HepG2 (cell line): ENCODE measurements around the gene ZBP1. TPM values are rescaled to one million over a fixed set of nuclear protein-coding genes. Genes with fewer than 3 reads are reported as not detected.

Experiments used
- ATAC-seq: fragments of 200-7000 bp; cut with Tn5 transposase; 3 replicates; pipeline ENCODE4 v1.9.1; 2020; ENCODE audit warnings: mild to moderate bottlenecking, moderate library complexity
- BruUV-seq: library from RNA; stranded (reverse); fragments of 400-500 nt; replicated peaks from 2 replicates; lab custom pipeline; 2021; lab: Mats Ljungman, UMichigan
- CTCF ChIA-PET: fragments of 300-600 bp; formaldehyde crosslinking; extraction: SDS; loops from one replicate; lab custom pipeline; 2021; ENCODE audit warnings: low total read pairs, inconsistent platforms, low intra/inter-chr PET ratio; lab: Yijun Ruan, JAX
- POLR2A ChIA-PET: fragments of 350-600 bp; sonication (Branson Sonifier 250); formaldehyde crosslinking; loops from one replicate; lab custom pipeline; 2020; ENCODE audit warnings: antibody characterized with exemption, inconsistent platforms; lab: Yijun Ruan, JAX
- DNase-seq: peaks from one replicate; pipeline ENCODE4 v3.0.0-alpha.2; 2015; ENCODE audit warnings: low spot score
- FAIRE-seq: peaks from 3 replicates; lab custom pipeline; 2011; peaks lifted over from hg19 to GRCh38; lab: Jason Lieb, UNC
- H2AFZ ChIP-seq: one replicate; pipeline ENCODE4 v1.6.1; 2011; ENCODE audit warnings: low read length, inconsistent platforms
- H3K27ac ChIP-seq: fragments of 300-600 bp; 3 replicates; pipeline ENCODE4 v1.8.0; 2011; ENCODE audit warnings: mixed run types, mild to moderate bottlenecking, mixed read lengths, low read length, inconsistent platforms; ENCODE audit not compliant: insufficient read depth; ENCODE audit errors: extremely low read length
- H3K27me3 ChIP-seq, 2 experiments: fragments of 200-600 bp in 1 of 2; 2 replicates in 1 of 2; 3 replicates in 1 of 2; pipeline versions ENCODE4 v1.6.0 to v1.8.0; 2011; ENCODE audit warnings: low read length in 2 of 2, mild to moderate bottlenecking in 2 of 2, moderate library complexity in 2 of 2, inconsistent platforms in 1 of 2; ENCODE audit not compliant: insufficient read depth in 2 of 2, control insufficient read depth in 1 of 2
- H3K36me3 ChIP-seq, 2 experiments: fragments of 200-600 bp in 1 of 2; replicated peaks in 1 of 2; 2 replicates in 1 of 2; 3 replicates in 1 of 2; pipeline versions ENCODE4 v1.5.1 to v1.8.0; 2011; ENCODE audit warnings: low read length in 2 of 2, inconsistent platforms in 1 of 2; ENCODE audit not compliant: insufficient read depth in 2 of 2, control insufficient read depth in 1 of 2
- H3K4me1 ChIP-seq: 2 replicates; pipeline ENCODE4 v1.5.1; 2012; ENCODE audit warnings: low read length, inconsistent platforms; ENCODE audit not compliant: insufficient read depth
- H3K4me2 ChIP-seq: 2 replicates; pipeline ENCODE4 v1.6.0; 2011; ENCODE audit warnings: low read depth, low read length, inconsistent platforms
- H3K4me3 ChIP-seq, 3 experiments: fragments of 200-600 bp in 1 of 3; sonication (generic), shearing (Covaris generic) in 1 of 3; replicated peaks in 1 of 3; 2 replicates each; pipeline ENCODE4 v1.5.1; 2011 to 2016; ENCODE audit warnings: low read length in 3 of 3, inconsistent platforms in 2 of 3, low read depth in 2 of 3, mild to moderate bottlenecking in 2 of 3, control low read depth in 1 of 3, mixed read lengths in 1 of 3; ENCODE audit not compliant: insufficient read depth in 1 of 3
- H3K79me2 ChIP-seq: one replicate; pipeline ENCODE4 v1.6.1; 2011; ENCODE audit warnings: low read length, inconsistent platforms; ENCODE audit not compliant: insufficient read depth
- H3K9ac ChIP-seq: 2 replicates; pipeline ENCODE4 v1.6.0; 2011; ENCODE audit warnings: mild to moderate bottlenecking, low read depth, low read length, inconsistent platforms; ENCODE audit not compliant: insufficient read depth
- H3K9me3 ChIP-seq: 2 replicates; pipeline ENCODE4 v1.5.1; 2012; ENCODE audit warnings: mild to moderate bottlenecking, low read length
- H4K20me1 ChIP-seq: 2 replicates; pipeline ENCODE4 v1.6.0; 2011; ENCODE audit warnings: inconsistent platforms, mild to moderate bottlenecking, low read length, moderate library complexity; ENCODE audit not compliant: insufficient read depth
- ATRX ChIP-seq: sonication (generic); formaldehyde crosslinking; IDR thresholded peaks from 2 replicates; pipeline ENCODE4 v1.4.0; 2020; ENCODE audit warnings: missing genetic modification reagents, borderline replicate concordance
- EZH2 ChIP-seq: conservative IDR thresholded peaks from 2 replicates; pipeline ENCODE4 v1.6.1; 2012; ENCODE audit warnings: mild to moderate bottlenecking, low read depth, low read length, moderate library complexity
- NR2F6 ChIP-seq, 2 experiments: IDR thresholded peaks; 2 replicates each; pipeline ENCODE4 v1.6.1; 2016; ENCODE audit warnings: antibody characterized with exemption in 1 of 2, mild to moderate bottlenecking in 1 of 2
- TRIM24 ChIP-seq: sonication (generic); formaldehyde crosslinking; IDR thresholded peaks from 2 replicates; pipeline ENCODE4 v1.8.0; 2022; ENCODE audit warnings: mild to moderate bottlenecking, missing genetic modification reagents
- ZFP91 ChIP-seq: sonication (generic); formaldehyde crosslinking; IDR thresholded peaks from 2 replicates; pipeline ENCODE4 v1.9.0; 2022; ENCODE audit warnings: missing genetic modification reagents, mild to moderate bottlenecking, borderline replicate concordance
- ZNF768 ChIP-seq: sonication (generic); formaldehyde crosslinking; IDR thresholded peaks from 2 replicates; pipeline ENCODE4 v1.4.0; 2020; ENCODE audit warnings: missing genetic modification reagents
- WGBS: methylation state at CpG from one replicate; pipeline ENCODE4 v1.1.6; 2017; ENCODE audit warnings: low lambda C conversion rate; 5-methylcytosine and 5-hydroxymethylcytosine counted together
- in situ Hi-C: cut with HindIII; loops from 2 replicates; pipeline ENCODE4 v1.10.0; 2017; ENCODE audit warnings: low pct_unique_long_range_greater_than_20kb; ENCODE audit not compliant: extremely low pct_ligation_motif_present
- intact Hi-C: fragments of 100-400 bp; cut with micrococcal nuclease; formaldehyde crosslinking; loops from one replicate; pipeline ENCODE4 v1.10.0; 2022; ENCODE audit not compliant: unreplicated experiment
- polyA plus RNA-seq, 8 experiments: library from polyadenylated mRNA; depleted of rRNA in 3 of 8; stranded (reverse) in 7 of 8; unstranded in 1 of 8; fragments of >200 nt; fragmentation: Illumina TruSeq in 4 of 8; extraction: Trizol in 4 of 8; gene quantifications; 2 replicates each; pipeline versions ENCODE4 v1.2.1 to v1.2.3, GENCODE V29; 2011 to 2016; ENCODE audit warnings: low read depth in 4 of 8, missing spikeins in 1 of 8, mixed read lengths in 1 of 8; ENCODE audit not compliant: insufficient read depth in 1 of 8
- total RNA-seq, 5 experiments: library from RNA; depleted of rRNA; stranded (reverse); fragments of >200 nt; fragmentation: Illumina TruSeq; extraction: Trizol; gene quantifications; 2 replicates each; pipeline ENCODE4 v1.2.3, GENCODE V29; 2016; ENCODE audit warnings: low read depth in 1 of 5

The ZBP1 gene
- total and polyA plus RNA-seq, 2 of the 13 experiments (the other 11 are each of a cell fraction or from before 2014, with no cell fraction given), result not detected

- TF ChIP-seq ZFP91 (CRISPR knock-in tag) (no peak), TRIM24 (CRISPR knock-in tag) (no peak), EZH2 (0 out of 2 replicates have a peak, but pooled peaks have one; percentile 67), NR2F6 (IDR thresholded peaks at IDR 0.05) (no peak), NR2F6 (CRISPR knock-in tag; IDR thresholded peaks at IDR 0.05) (no peak), ATRX (CRISPR knock-in tag) (no peak), ZNF768 (CRISPR knock-in tag) (peak; percentile 16; the same call in 1 of the 2 replicates)
- CTCF ChIA-PET, result interaction anchor here (3.1 kb wide), 1 partner anchor 558 kb away, joined by 46 read pairs; no protein-coding TSS in a partner anchor
- in situ Hi-C loops (loop anchor here (5.0 kb wide), 1 partner anchor 525 kb away; no protein-coding TSS in a partner anchor), intact Hi-C loops (no loop called here)
- no peaks in the 10 kb centered on the region for H3K9me3 ChIP-seq
- no peak overlapping the region for H3K27ac ChIP-seq
- ATAC-seq (no peak), FAIRE-seq (no peak), DNase-seq (no peak)
- H3K9ac ChIP-seq, result no peak overlapping the region
- H3K4me2 ChIP-seq, result no peak overlapping the region
- peaks cover 3% of the 10 kb centered on the region; the same call in 1 of the 2 replicates for H4K20me1 ChIP-seq
- peaks cover 29 to 96% of the 10 kb centered on the region in 2 experiments for H3K27me3 ChIP-seq
- no peaks in the 10 kb centered on the region for H3K79me2 ChIP-seq
- no peaks in the 10 kb centered on the region for H3K4me1 ChIP-seq
- BruUV-seq, result no TSS peak
- H2AFZ ChIP-seq, result no peak overlapping the region
- no peak overlapping the region for H3K4me3 ChIP-seq
- POLR2A ChIA-PET, result no interaction called here
- no peaks in the 10 kb centered on the region for H3K36me3 ChIP-seq
- 47% methylated on average over 45 of the region's 50 CpGs for WGBS
Observed at GRCh38 chr20:57651881-57652605, 31.8 kb upstream of the ZBP1 start.
